Neural cell (in vitro differentiated cells): ENCODE data around the gene SLC4A8. TPM values are rescaled to one million over a fixed set of nuclear protein-coding genes. Genes with fewer than 3 reads are reported as not detected.

Experiments
- H2AFZ ChIP-seq: fragments of 200-600, 300-800 bp; sonication (generic), shearing (Covaris generic); 2 replicates; pipeline ENCODE4 v1.6.0; 2014; ENCODE audit warnings: low read depth, mild to moderate bottlenecking, antibody characterized with exemption, low read length, moderate library complexity
- H3F3A ChIP-seq: fragments of 200-600 bp; shearing (Covaris generic); 2 replicates; pipeline ENCODE4 v1.6.1; 2016; ENCODE audit warnings: mild to moderate bottlenecking, moderate library complexity, mixed read lengths, antibody characterized with exemption, low read length; ENCODE audit not compliant: insufficient read depth, poor library complexity, severe bottlenecking
- H3K27ac ChIP-seq: fragments of 200-600, 300-800 bp; sonication (generic), shearing (Covaris generic); 2 replicates; pipeline ENCODE4 v1.5.1; 2014; ENCODE audit warnings: mild to moderate bottlenecking, low read length, moderate library complexity
- H3K27me3 ChIP-seq: fragments of 300-800, 200-600 bp; sonication (generic), shearing (Covaris generic); 2 replicates; pipeline ENCODE4 v1.6.0; 2014; ENCODE audit warnings: mild to moderate bottlenecking, low read depth, low read length, moderate library complexity; ENCODE audit not compliant: insufficient read depth
- H3K36me3 ChIP-seq: fragments of 300-800, 200-600 bp; sonication (generic), shearing (Covaris generic); 2 replicates; pipeline ENCODE4 v1.5.1; 2014; ENCODE audit warnings: mild to moderate bottlenecking, antibody characterized with exemption, low read length, moderate library complexity; ENCODE audit not compliant: insufficient read depth
- H3K4me2 ChIP-seq: fragments of 300-800, 200-600 bp; sonication (generic), shearing (Covaris generic); 2 replicates; pipeline ENCODE4 v1.6.0; 2014; ENCODE audit warnings: mild to moderate bottlenecking, low read length
- H3K4me3 ChIP-seq: fragments of 300-800, 200-600 bp; sonication (generic), shearing (Covaris generic); 2 replicates; pipeline ENCODE4 v1.5.1; 2014; ENCODE audit warnings: mild to moderate bottlenecking, low read length, moderate library complexity
- H3K79me2 ChIP-seq: fragments of 200-600 bp; shearing (Covaris generic); replicated peaks from 2 replicates; pipeline ENCODE4 v1.6.0; 2014; ENCODE audit warnings: mild to moderate bottlenecking, low read length, moderate library complexity; ENCODE audit not compliant: insufficient read depth
- H3K9ac ChIP-seq: fragments of 300-800, 200-600 bp; sonication (generic), shearing (Covaris generic); 2 replicates; pipeline ENCODE4 v1.6.1; 2016; ENCODE audit warnings: mild to moderate bottlenecking, low read length, mixed read lengths
- H3K9me2 ChIP-seq: fragments of 200-600 bp; shearing (Covaris generic); 2 replicates; pipeline ENCODE4 v1.6.1; 2016; ENCODE audit warnings: mild to moderate bottlenecking, low read length, mixed read lengths; ENCODE audit not compliant: insufficient read depth
- H3K9me3 ChIP-seq: fragments of 200-600, 300-800 bp; sonication (generic), shearing (Covaris generic); 2 replicates; pipeline ENCODE4 v1.6.1; 2016; ENCODE audit warnings: mild to moderate bottlenecking, mixed run types, low read length, moderate library complexity, mixed read lengths
- H4K20me1 ChIP-seq: fragments of 200-600 bp; shearing (Covaris generic); 2 replicates; pipeline ENCODE4 v1.6.1; 2016; ENCODE audit warnings: mild to moderate bottlenecking, mixed run types; ENCODE audit not compliant: insufficient read depth
- CTCF ChIP-seq: fragments of 450-650 bp; IDR thresholded peaks from 2 replicates; pipeline ENCODE4 v1.5.1; 2014; ENCODE audit warnings: antibody characterized with exemption, mild to moderate bottlenecking, moderate library complexity; ENCODE audit not compliant: poor library complexity, severe bottlenecking
- EP300 ChIP-seq: fragments of 450-650 bp; conservative IDR thresholded peaks from 2 replicates; pipeline ENCODE4 v1.6.1; 2014; ENCODE audit warnings: antibody characterized with exemption, mild to moderate bottlenecking, moderate library complexity; ENCODE audit not compliant: poor library complexity, severe bottlenecking
- EZH2 ChIP-seq: fragments of 200-600, 300-800 bp; shearing (Covaris generic), sonication (generic); IDR thresholded peaks from 2 replicates; pipeline ENCODE4 v1.6.1; 2014; ENCODE audit warnings: antibody characterized with exemption, low read length, borderline replicate concordance, mild to moderate bottlenecking; ENCODE audit not compliant: insufficient read depth, poor library complexity, severe bottlenecking
- MXI1 ChIP-seq: fragments of 450-650 bp; conservative IDR thresholded peaks from 2 replicates; pipeline ENCODE4 v1.6.1; 2014; ENCODE audit warnings: antibody characterized with exemption, mild to moderate bottlenecking; ENCODE audit not compliant: poor library complexity, severe bottlenecking
- POLR2AphosphoS5 ChIP-seq: IDR thresholded peaks from 2 replicates; pipeline ENCODE4 v1.6.1; 2012
- RAD21 ChIP-seq: fragments of 450-650 bp; conservative IDR thresholded peaks from 2 replicates; pipeline ENCODE4 v1.6.1; 2014; ENCODE audit warnings: antibody characterized with exemption, mild to moderate bottlenecking, moderate library complexity
- REST ChIP-seq: IDR thresholded peaks from 2 replicates; pipeline ENCODE4 v1.6.1; 2012; ENCODE audit warnings: borderline replicate concordance
- SMC3 ChIP-seq: fragments of 450-650 bp; conservative IDR thresholded peaks from 2 replicates; pipeline ENCODE4 v1.6.1; 2014; ENCODE audit warnings: antibody characterized with exemption, mild to moderate bottlenecking, moderate library complexity; ENCODE audit not compliant: poor library complexity
- TAF1 ChIP-seq: IDR thresholded peaks from 2 replicates; pipeline ENCODE4 v1.6.1; 2012; ENCODE audit warnings: low read depth
- polyA plus RNA-seq: library from polyadenylated mRNA; depleted of rRNA; stranded (reverse); fragments of >200 nt; gene quantifications from 2 replicates; pipeline ENCODE4 v1.2.3, GENCODE V29; 2014

Gene SLC4A8
- polyA plus RNA-seq, 1 donor from 2014 or later, result 37.8 TPM

- Histone ChIP-seq H2AFZ (no peak overlapping the region), H3F3A (no peaks in the 10 kb centered on the region), H3K79me2 (no peaks in the 10 kb centered on the region), H3K27me3 (no peaks in the 10 kb centered on the region), H3K9me2 (no peaks in the 10 kb centered on the region), H3K9ac (no peak overlapping the region), H3K36me3 (no peaks in the 10 kb centered on the region), H3K4me2 (no peak overlapping the region), H3K4me3 (no peak overlapping the region), H3K9me3 (no peaks in the 10 kb centered on the region), H4K20me1 (no peaks in the 10 kb centered on the region), H3K27ac (no peak overlapping the region)
- TF ChIP-seq POLR2AphosphoS5 (no peak), EZH2 (no peak), CTCF (no peak), MXI1 (no peak), SMC3 (no peak), RAD21 (no peak), REST (no peak), TAF1 (no peak), EP300 (no peak)
Measured at GRCh38 chr12:51401900-51402299, 22.7 kb upstream of the SLC4A8 start.

GRCh38 chr12:51403159-51403558, 21.5 kb upstream of the SLC4A8 start:
- Histone ChIP-seq H3K79me2 (no peaks in the 10 kb centered on the region), H3K9ac (no peak overlapping the region), H3K9me3 (no peaks in the 10 kb centered on the region), H3K4me3 (no peak overlapping the region), H3K27ac (no peak overlapping the region), H3K4me2 (no peak overlapping the region), H3K27me3 (no peaks in the 10 kb centered on the region), H3K36me3 (no peaks in the 10 kb centered on the region), H3K9me2 (no peaks in the 10 kb centered on the region), H2AFZ (no peak overlapping the region), H3F3A (no peaks in the 10 kb centered on the region), H4K20me1 (no peaks in the 10 kb centered on the region)
- TF ChIP-seq REST (no peak), SMC3 (no peak), EZH2 (no peak), POLR2AphosphoS5 (no peak), MXI1 (no peak), RAD21 (no peak), TAF1 (no peak), EP300 (no peak), CTCF (no peak)
